Panc1 (cell line): Measurements from ENCODE around the gene RAB3GAP2.

Experiments used
- CTCF ChIP-seq: fragments of 450-650 bp; IDR thresholded peaks from 2 replicates; pipeline ENCODE4 v1.5.1; 2017; ENCODE audit warnings: mild to moderate bottlenecking
- POLR2AphosphoS5 ChIP-seq: IDR thresholded peaks from 2 replicates; pipeline ENCODE4 v1.6.1; 2012; ENCODE audit warnings: mild to moderate bottlenecking, low read depth, low read length, moderate library complexity

GRCh38 chr1:220321758-220322157 lies 49.5 kb upstream of the RAB3GAP2 start:
- TF ChIP-seq CTCF (no peak), POLR2AphosphoS5 (no peak)
